ENCODE results near the gene ACTG1.
A peak's percentile ranks its signal among the peaks of the same experiment; 100 is the strongest.

Gene ACTG1

DNA sequence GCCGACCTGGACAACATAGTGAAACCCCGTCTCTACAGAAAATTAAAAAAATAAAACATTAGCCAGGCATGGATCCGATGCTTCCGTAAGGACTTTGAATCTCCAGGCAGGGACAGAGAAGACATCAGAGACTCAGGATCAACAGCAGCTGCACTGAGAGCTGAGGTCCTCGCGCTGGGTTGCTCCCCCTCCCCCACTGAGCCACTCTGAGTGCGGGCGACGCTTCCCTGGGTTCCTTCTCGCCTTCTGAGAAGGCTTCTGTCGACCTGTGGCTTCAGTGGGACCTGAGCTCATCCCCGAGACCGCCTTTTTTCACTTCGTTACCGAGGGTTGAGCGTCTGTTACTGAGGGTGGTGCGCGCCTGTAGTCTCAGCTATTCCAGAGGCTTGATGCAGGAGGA, 20.4 kb downstream of the ACTG1 start:
- no peak for DNase-seq

DNA sequence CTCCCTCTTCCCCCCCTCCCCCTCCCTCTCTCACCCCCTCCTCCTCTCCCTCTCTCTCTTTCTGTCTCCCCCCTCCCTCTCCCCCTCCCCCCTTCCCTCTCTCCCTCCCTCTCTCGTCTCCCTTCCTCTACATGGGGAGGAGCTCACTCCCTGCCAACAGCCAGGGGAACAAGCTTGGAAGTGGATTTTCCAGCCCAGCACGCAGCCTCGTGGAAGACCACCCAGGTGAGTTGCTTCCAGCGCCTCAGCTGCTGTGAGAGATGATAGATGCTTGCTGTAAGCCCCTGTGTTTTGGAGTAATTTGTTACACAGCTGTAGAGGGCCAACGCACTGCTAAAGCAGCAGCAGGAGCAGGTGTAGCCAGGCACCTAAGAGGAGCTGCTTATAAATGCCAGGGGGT, 20.8 kb downstream of the ACTG1 start:
- no peak for DNase-seq

DNA sequence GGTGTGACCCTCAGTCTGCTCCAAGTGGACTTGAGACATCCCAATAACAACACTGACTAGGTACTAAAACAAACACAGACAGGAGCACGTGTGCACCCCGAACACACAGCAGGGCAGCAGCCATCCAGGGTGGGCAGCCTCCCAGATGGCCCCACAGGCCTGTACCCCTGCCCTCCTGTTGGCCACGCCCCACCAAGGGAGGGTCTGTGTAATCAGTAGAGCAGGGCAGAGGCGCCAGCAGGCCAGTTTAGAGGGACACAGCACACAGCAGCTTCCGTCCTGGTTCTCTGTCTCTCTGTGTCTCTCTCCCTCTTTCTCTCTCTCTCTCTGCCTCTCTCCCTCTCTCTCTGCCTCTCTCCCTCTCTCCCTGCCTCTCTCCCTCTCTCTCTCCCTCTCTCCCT, 21.4 kb downstream of the ACTG1 start:
- no peak for DNase-seq

DNA sequence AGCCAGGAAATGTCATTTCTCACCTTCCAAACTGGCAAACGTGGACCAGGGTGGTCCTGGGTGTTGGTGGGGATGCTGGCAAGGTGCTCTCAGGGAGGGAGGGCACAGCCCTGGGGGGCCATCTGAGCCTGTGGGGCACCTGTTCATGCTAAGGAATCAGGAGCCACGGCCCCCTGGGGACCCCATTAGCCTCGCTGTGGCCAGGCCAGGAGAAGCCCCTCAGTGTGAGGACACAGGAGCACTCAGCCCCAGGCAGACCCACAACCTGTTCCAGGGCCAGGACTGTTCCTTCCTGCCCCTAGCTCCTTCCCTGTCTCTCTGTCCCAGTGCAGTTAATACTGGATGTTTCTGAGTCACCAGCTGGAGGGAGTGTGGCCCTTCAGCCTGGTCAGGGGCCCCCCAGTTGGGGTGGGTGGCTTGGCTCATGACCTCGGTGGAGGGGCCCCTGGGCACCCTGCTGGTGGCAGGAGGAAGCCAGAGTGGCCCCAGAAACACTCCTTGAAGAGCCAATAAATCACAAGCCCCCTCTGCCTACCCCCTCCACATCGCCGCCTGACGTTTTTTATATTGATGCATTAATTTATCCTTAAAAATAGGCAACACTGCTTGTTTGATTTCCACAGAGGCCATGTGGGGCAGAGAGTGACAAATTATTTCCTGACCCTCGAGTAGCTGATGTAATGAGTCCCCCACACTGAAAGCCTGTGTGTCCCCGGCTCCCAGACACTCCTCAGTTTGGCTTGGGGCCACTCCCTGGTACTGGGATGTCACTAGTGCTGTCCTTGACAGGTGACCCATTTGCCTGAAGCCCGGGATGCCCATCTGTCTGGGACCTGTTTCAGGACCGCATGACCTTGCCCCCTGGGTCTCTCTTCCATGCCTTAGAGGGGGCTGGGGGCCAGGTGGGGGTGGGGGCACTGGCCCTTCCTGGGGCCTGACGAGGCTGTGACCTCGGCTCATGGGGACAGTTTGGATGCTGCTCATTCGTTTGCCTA, 22.3 kb downstream of the ACTG1 start:
- DNase-seq, result no peak

DNA sequence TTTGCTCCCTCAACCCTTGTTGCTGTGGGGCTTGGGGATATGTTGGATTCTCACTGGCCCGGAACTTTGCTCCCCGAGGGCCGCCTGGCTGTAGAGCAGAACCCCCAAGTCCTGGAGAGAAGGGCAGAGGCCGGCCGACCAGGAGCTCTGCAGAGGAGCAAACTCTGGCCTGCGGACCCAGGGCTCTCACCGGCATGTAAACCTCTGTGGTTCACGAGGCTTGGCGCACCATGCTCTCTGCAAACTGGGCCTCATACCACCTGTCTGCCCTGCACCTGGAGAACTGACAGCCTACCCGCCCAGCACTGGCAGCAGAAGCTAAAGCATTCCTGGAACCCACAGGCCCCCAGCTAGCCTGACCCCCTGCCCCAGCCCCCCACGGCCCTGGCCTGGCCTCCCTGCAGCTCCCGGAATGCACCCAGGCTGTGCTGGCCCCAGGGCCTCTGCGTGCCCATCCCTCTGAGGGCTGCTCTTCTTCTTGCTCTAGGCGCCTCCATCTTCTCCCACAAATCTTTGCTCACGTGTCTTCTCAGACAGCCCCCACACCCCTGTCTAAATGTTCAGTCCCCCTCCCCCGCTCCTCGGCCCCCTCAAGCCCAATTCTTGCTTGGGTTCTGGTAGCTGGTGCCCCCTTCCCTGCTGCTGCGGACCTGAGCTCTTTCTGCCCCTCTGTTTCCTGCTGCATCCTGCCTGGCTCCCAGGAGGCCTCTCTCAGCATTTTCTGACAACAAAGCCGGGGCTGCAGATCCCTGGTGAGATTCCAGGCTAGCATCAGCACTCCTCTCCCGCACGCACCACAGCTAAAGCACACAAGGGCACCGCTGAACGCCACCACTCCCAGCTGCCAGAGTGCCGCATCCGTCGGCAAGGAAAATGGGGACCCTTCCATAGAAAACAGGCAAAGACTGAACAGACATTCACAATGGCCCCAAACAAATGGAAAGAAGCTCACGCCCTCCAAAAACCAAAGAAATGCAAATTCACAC, 23.3 kb downstream of the ACTG1 start:
- peak; percentile 64 for DNase-seq

DNA sequence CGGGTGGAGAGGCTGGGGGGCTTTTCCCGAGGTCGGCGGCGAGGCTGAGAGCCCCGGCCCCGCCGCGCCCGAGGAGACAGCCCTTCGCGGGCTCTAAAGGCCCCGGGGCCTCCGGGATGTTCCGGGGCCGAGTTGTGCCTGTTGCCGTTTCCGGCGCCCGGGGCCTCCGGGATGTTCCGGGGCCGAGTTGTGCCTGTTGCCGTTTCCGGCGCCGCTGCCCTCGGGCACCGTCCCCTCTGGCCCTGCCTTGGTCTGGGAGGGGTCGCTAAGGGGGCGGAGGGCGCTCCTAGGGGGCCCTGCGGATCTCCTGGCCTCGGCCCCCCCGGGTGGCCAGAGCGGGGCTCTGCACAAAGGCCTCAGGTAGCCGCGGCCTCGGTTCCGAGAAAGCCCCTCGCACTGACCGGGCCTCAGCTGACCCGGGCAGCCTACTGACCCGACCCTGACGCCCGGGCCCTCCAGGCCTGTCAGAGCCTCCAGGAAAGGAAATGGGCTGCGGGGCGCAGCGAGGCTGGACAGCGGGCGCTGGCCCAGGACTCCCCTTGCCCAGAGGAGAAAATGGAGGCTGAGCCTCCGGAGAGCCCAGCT, 24.2 kb downstream of the ACTG1 start:
- no peak for DNase-seq

DNA sequence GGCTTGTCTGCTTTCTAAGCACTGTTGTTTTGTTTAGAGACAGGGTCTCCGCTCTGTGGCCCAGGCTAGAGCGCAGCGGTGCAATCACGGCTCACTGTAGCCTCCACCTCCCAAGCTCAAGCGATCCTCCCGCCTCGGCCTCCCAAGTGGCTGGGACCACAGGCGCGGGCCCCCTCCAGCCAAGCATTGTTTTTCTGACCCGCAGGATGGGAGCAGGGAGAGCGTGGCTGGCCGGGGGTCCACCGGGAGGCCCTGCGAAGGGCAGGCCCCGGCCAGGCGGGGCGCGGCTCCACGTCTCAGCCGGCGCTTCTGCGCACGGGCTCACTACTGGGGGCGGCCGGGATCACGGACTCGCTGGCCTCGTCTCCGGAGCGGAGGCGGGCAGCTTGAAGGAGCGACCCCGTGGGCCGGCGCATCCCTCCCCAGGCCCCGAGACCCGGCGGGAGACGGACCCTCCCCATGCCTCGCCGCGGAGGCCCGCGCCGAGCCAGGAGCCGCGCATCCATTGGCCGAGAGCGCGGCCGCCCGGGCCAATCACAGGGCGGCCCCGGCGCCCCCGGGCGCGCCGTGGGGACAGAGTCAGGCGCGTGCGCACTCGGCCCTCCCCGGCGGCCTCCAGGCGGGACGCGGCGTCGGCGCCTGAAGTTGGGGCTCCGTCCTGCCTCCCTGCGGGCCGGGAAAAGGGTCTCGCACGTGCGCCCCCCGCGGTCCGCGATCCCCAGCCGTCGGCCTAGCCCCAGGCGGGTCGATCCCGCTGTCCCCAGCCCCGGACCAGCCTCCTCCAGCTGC, 24.9 kb downstream of the ACTG1 start:
- peak; percentile 85 for DNase-seq

DNA sequence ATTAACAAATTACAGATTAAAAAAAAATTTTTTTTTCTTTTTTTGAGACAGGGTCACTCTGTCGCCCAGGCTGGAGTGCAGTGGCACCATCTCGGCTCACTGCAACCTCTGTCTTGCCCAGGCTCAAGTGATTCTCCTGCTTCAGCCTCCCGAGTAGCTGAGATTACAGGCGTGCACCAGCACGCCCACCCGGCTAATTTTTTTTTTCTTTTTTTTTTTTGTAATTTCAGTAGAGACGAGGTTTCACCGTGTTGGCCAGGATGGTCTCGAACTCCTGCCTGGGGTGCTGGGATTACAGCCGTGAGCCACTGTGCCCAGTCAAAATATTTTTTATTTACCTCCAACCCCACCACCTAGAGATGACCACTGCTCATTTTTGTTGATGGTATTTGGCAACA, 25.5 kb downstream of the ACTG1 start:
- DNase-seq, result no peak

DNA sequence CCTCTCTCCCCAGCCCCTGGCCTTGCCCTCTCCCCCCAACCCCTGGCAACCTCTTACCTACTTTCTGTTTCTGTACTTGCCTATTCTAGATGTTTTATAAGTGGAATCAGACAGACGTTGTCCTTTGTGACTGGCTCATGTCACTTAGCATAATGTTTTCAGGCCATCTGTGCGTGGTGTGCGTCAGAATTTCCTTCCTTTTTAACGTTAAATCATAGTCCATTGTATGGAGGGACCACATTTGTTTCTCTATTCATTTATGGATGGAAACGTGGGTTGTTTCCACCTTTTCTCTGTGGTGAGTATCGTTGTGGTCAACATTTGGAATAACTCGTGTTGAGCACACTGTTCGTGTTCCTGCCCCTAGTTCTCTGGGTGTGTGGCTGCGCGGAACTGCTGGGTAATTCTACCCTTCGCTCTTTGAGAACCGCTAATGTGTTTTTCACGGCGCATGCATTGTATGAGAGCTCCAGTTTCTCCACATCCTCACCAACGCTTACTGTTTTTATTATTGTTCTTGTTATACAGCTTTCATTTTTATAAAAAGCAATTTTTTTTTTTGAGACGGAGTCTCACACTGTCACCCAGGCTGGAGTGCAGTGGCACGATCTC, 26.3 kb downstream of the ACTG1 start:
- DNase-seq, result no peak

DNA sequence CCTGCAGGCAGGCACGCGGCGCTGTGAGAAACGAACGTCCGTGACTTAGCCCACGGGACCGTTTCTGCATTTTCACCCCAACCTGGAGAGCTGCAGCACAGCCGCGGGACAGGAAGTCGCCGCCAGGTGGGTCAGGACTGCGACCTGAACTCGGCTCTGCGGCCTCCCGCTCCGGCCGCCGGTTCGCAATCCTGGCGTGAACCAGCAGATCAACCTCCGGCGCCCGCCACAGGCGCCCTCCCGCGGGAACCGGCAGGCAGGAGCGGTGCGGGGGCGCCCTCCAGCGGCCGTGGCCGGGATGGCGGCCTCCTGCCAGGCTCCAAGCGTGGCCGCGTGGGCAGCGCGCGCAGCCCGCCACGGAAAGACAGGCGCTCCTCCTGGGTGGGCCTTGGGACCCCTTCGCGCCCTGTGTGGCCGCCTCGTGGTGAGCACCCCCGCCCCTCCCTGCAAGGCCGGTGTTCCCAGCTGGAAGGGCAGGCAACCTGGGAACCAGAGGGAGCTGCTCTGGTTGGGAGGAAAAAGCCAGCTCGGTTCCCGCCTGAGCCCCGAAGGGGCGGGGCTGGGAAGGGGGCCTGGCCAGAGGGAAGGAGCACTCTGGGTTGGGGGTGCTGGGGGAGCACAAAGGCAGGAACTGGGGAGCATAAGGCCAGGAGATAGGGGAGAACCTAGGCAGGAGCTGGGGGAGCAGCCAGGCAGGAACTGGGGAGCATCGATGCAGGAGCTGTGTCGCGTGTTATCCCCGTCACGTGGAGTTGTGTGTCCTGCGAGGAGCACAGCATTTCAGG, 28.2 kb downstream of the ACTG1 start:
- peak; percentile 87 for DNase-seq

DNA sequence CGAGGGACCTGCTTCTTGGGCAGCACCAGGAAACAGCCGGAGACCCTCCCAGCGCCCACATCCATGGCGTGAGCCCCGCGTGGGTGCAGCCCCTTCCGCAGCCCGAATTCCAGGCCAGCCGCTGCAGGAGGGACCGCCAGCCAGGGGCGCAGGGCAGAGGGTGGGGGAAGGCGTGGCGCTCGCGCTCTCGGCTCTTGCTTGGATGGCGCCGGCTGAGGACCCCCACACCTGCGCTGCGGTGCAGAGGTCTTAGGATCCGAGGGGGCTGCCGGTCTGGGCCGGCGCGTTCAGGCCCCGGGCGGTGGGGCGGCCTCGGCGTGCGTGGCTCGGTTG, 28.8 kb downstream of the ACTG1 start:
- DNase-seq, result no peak

DNA sequence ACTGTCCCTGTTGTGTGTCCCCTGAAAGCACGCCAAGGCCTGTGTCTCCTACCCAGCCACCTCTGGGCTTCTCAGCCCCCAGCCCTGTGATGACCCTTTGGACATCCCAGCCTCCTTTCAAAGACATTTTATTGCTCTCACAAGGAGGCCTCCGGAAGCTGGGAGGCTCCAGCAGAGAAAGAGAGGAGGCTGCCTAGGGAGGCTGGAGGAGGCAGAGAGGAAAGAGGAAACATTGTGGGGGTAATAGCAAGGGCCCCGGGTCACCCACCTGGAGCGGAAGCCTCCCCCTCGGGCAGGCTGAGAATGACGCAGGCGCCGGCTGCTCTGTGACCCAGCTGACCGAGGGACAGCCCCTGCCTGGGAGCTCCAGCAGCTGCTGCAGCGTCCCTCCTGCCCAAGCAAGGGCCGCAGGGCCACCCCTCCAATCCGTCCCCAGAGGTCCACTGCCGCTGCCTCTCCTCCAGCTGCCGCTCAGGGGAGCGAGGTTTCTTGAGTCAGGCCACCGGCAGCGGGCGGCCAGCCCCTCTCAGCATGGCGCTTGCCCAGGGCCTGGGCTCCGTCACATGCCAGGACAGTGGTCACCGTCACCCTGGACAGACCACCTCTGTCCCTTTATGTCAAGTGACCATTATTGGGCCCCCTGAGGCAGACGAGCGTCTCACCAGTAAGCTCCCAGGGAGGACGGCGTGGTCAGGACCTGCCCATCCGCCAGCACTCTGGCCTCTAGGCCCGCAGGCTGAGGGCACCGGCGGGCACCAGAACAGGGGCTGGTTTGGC, 29.3 kb downstream of the ACTG1 start:
- no peak for DNase-seq

DNA sequence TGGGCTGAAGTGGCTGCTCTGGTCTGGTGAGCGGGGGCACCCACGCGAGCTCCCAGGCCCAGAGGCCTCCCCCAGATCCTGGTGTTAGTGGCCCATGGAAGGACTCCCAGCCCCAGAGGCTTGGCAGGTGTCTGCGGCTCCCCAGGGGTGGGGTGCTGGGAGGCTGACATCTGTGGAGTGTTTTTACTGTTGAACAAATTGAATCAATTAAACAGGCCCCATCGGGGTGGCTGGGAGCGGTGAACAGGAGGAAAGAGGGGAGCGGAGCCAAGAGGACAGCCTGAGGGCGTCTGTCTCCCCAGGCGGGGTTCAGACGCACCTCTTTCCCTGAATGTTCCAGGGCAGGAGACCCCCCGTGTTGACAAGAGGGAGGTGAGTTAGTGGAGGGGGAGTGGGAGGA, 29.9 kb downstream of the ACTG1 start:
- no peak for DNase-seq

DNA sequence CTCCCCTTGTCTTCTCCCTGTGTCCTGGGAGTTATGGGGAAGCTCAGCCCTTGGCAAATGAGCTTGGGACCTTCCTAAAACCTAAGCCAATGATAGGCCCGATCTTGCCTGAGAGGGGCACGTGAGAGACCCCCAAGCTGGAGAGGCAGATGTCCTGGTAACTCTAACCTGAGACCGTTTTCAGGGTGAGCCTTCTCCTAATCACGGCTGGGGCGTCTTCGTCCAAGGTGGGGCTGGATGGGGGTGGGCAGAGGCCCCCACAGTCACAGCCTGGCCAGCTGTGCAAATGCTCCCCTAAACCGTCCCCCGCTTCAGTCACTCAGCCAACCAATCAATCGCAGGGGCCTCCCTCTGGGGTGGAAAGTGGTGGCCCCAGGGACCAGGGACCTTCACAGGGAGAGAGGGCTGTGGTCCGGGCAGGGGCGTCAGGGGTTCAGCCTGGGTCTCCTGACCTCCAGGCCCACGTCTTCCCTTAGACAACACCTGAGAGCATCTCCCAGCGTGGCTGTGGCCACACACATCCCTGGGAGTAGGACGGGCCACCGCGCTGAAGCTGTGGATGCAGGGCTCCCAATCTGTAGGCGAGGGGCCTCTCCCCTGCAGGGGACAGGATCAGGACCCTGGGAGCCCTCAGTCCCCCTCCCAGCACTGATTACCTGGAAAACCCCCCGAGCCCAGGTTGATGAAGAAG, 30.6 kb downstream of the ACTG1 start:
- no peak for DNase-seq

DNA sequence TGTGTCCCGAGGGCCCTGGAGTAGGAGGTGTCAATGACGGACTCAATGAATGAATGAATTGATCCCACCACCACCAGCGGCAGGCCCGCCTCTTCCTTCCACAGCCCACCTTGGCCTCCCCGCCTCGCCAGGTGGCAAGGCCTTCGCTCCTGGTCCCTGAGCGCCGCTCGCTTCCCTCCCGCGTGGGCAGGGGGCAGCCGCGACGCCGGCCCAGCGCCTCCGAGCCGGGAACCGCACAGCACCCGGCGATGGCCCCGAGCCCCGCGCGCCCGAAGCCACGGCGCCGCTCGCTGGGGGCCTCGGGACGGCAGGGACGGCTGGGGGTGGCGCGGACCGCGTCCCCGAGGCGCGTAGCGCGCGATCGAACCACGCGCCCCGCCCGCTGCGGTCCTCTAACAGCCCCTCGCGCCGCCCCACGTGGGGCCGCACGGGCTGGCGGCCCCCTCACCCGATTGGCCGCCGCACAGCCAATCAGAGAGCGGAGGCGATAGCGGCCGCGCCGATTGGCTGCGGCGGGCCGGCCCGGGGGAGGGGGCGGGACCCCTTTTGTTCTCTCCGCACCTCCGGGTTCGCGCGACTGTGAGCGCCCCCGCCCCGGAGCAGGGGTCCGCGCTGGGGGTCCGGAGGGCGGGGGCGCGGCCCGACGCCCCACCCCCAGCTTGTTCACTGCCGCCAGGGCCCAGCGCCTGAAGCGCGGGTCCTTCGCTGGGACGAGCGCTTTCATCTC, 31.4 kb downstream of the ACTG1 start:
- DNase-seq, result peak; percentile 95

DNA sequence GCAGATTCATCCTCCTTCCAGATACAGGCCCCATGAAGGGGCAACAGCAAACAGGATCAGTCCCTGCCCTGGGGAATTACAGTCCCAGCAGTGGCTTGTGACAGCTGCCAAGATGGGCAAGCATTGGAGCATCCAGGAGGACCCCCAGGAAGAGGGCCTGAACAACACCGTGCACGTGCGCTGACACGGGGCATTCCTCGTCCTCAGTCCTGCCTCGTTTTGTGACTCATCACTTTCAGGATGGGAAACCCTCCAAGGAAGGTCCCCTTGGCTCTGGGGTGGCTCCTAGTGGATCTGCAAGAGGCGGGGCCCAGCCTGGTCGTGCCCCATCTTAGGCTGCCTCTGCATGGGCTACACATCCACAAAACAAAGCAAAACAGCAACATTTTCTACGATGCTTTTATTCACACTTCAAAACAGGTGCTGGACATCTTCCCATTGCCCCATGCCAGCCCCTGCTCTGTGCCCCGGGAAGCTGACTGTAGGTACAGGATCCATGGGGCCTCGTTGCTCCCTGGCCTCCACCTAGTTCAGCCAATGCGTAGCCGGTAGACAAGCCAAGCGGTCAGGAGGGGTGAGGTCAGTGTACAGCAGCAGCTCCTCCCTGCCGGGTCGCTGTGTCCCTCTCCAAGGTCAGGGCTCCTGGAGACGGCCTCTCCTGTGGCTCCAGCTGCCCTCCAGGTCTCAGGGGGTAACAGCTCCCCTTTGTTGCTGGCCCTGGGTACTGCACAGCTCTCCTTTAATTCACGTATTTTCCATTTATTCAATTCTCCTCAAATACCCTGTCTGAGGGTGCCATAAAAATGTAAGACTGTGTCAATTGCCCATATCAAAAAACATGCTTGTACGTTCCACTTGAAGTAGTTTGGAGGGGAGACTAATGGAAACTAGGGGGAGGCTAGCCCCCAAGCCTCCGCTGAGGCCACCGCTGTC, 32.2 kb downstream of the ACTG1 start:
- DNase-seq, result no peak

DNA sequence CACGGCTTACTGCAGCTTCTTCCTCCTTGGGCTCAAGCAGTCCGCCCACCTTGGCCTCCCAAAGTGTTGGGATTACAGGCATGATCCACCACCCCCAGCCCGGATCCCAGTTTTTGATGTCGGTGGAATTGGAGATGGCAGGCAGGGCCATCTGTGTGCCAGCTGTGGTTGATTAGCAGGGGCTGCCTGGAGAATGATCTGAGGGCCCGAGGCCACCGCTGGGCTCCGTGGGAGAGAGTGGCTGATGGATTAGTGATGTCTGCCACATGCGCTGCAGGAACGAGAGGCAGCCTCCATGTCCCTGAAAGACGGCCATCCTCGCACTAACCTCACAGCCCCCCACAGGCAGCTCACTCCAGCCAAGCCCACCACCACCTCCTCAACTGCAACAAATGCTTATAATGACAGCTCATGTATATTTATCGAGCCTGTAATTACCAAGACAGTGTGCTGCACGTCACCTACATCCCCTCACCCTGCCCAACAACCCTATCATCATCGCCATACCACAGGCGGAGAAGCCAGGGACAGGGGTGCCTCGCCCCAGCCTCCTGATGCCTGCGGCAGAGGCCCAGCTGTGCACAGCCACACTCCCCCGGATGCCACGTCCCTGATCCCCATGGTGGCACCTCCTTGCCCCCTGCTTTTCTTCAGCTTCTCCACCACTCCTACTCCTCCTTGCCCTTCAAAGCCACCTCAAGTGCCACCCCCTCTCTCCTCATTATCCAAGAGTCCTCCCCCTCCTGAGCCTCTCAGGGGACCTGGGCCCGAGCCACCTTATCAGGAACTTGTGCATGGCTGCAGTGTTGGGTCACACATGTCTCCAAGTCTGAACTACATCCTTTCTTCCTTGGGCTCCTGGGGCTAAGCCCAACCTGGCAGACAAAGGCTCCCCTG, 33.2 kb downstream of the ACTG1 start:
- no peak for DNase-seq
